Stimulated activated CD4-positive, alpha-beta T cell treated with anti-CD3 and anti-CD28 coated beads, Interleukin-1b, Interleukin-23, amount 100 ng/mL, for 24 hours (primary cell): ENCODE data around the gene MAPKAPK2.
"Not testable (repeated sequence)": the region's sequence is repeated elsewhere in the genome, so short reads cannot be mapped to it uniquely, and the experiment has no call there.

Experiments
- DNase-seq, 4 experiments: peaks; one replicate each; pipeline ENCODE4 v3.0.0-alpha.2; 2020; ENCODE audit warnings: low read depth in 4 of 4, low spot score in 1 of 4

MAPKAPK2 gene

DNA sequence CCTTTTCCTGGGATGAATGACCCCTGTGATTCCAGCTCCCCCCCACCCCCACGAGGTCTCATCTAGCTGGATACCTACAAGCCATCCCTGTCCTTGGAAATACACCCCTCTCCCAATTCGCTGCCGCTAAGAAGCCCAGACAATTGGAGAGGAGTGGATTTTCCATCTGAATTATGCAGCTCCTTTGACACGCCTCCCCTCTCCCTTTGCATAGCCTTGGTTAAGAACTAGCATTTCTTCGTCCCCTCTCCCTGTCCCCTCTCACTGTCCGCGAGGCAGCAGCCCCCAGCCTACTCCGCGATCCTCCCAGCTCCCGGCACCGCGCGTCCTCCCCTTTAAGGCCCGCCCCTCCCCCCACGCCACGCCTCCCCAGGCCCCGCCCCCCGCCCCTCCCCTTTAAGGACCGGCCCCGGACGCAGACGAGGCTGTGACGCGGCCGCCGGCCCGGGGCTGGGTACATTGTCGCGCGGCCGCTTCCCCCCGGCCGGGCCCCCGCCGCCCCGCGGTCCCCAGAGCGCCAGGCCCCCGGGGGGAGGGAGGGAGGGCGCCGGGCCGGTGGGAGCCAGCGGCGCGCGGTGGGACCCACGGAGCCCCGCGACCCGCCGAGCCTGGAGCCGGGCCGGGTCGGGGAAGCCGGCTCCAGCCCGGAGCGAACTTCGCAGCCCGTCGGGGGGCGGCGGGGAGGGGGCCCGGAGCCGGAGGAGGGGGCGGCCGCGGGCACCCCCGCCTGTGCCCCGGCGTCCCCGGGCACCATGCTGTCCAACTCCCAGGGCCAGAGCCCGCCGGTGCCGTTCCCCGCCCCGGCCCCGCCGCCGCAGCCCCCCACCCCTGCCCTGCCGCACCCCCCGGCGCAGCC is at the start of gene MAPKAPK2:
MAPKAPK2 (plus strand) TSS at position 428 of the 856 bp plus-strand sequence; CDS start at position 753, 325 bp downstream.
- peak; percentile 63 to 75 (median 67) for DNase-seq

DNA sequence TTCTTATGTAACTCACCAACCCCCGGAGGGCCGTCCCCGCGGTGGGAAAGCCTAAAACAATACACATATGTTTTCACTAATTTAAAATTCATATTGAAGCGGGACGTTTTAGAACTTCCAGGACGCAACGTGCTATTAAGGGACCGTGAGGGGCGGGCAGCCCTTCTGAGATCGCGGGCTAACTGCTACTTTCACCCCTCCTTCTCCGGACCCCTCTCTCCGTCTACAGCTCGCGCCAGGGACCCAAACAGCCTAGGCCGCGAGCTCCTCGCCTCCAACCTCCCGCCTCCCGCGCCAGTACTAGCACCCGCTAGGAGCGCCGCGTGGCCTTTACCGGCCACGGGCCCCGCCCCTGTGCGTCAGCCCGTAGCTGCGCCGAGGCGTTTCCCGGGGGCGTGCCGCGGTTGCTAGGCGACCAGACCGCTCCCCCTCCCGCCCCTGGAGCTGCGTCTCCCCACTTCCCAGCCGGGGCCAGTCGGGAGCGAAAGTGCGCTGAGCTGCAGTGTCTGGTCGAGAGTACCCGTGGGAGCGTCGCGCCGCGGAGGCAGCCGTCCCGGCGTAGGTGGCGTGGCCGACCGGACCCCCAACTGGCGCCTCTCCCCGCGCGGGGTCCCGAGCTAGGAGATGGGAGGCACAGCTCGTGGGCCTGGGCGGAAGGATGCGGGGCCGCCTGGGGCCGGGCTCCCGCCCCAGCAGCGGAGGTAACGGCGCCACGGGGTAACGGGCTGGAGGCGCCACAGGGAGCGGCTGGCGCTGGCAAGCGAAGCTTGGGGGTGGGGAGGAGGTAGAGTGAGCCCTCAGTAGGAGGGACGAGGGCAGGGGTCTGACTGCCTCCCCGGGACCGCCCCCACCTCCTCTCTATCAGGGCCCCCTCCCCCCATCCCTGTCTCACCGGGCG is 49.4 kb upstream of the MAPKAPK2 start, which contains the start of gene DYRK3:
DYRK3 (plus strand) TSS at position 457 of the 898 bp plus-strand sequence; CDS start at position 625, 168 bp downstream.
- peak; percentile 76 to 93 (median 88) for DNase-seq

DNA sequence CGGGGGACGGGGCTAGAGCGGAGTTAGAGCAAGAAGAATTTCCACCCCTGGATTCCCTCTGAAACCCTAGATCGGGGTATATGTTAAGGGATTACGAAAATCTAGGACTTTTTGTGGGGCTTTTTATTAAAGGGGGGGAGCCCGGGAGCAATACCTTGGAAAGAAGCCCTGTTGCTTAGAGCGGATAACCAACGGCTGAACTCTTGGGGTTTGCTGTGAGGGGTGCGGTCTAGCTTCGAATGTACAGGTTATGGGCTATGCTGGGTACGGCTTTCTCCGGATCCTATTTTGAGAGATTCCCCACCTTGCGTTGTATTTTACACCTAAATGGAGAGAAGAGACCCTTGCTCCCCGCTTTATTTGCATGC is 48.7 kb upstream of the MAPKAPK2 start:
- DNase-seq, result no peak

DNA sequence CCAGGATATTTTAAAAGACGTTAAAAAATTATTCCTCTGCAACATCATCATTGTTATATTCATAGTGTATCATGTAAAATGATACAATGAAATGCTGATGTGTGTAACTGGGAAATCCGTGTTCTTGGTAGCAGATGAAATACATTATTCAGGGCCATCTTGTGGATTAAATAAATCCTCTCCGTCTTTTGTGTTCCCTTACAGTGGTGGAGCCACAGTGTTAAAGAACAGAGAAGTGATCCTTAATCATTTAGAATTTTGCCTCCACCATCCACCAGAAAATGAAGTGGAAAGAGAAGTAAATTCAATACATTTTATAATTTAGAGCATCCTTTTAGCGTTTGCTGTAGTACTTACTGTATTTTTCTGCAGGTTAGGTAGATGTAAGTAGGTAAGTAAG is 48.0 kb upstream of the MAPKAPK2 start:
- DNase-seq, result no peak

DNA sequence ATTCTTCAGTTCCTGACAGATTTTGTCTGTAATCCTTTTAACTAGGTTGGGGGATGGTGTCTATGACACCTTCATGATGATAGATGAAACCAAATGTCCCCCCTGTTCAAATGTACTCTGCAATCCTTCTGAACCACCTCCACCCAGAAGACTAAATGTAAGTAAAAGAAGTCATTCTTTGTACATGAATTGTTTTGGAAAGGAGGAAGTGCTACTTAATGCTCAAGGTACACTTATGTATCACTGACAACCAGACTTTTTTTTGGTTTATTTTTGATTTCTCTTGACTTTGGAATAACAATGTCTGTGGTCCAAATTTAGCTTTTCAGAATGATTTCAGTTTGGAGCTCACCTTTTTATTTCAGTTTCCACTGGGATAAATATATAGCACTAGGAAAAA is 47.1 kb upstream of the MAPKAPK2 start:
- no peak for DNase-seq

DNA sequence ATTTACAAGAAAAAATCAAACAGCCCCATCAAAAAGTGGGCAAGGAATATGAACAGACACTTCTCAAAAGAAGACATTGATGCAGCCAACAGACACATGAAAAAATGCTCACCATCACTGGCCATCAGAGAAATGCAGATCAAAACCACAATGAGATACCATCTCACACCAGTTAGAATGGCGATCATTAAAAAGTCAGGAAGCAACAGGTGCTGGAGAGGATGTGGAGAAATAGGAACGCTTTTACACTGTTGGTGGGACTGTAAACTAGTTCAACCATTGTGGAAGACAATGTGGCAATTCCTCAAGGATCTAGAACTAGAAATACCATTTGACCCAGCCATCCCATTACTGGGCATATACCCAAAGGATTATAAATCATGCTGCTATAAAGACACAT is 42.6 kb upstream of the MAPKAPK2 start:
- not testable (repeated sequence) for DNase-seq

DNA sequence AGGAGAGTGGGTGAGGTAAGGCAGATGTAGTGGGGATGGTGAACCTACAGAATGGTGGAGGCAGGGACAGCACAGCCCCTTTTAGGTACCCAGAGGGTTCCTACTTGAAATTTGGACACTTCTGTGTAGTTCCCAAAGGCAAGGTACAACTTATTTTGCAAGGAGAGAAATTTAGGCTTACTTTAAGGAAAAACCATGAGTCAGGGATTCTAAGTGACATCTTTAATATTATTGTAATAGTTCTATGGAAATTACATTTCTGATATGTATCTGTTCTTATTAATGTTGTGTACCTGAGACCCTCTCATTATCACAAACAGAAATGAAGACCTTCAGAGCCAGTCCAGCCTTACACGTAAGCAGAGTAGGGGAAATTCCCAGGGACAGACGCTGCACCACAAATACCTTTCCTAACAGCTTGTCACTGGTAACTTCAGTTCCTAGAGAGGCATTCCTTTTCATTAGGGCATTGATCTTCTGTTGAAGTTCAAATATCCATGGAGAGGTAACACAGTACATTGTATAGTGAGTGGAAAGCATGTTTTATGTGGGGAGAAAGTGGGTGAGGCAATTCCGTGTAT is 41.5 kb upstream of the MAPKAPK2 start:
- DNase-seq, result no peak

DNA sequence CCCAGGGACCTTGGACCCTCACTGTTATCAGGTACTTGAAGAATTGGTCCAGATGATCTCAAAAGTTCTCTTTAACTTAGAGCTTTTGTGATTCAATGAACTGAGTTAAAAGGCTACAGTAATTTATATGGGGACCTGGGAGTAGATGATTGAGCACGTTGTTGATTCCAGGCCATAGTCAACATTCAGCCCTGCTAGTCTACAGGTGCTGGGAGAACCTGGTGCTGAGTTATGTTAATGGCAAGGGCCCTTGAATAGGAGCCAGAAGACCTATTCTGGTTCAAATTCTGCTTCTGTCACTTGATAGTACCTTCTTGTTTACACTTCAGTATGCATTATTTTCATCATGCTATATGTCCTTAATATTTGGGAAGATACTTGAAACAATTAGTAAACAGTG is 38.2 kb upstream of the MAPKAPK2 start:
- DNase-seq, result no peak

DNA sequence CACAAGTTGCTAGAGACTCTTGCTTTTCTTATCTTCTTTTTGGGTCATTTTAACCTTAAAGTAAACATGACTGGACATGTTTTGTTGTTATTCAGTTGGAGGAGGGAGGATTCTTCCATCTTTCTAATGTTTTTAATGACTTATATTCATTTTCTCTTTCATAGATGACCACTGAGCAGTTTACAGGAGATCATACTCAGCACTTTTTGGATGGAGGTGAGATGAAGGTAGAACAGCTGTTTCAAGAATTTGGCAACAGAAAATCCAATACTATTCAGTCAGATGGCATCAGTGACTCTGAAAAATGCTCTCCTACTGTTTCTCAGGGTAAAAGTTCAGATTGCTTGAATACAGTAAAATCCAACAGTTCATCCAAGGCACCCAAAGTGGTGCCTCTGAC is 37.5 kb upstream of the MAPKAPK2 start:
- DNase-seq, result no peak

DNA sequence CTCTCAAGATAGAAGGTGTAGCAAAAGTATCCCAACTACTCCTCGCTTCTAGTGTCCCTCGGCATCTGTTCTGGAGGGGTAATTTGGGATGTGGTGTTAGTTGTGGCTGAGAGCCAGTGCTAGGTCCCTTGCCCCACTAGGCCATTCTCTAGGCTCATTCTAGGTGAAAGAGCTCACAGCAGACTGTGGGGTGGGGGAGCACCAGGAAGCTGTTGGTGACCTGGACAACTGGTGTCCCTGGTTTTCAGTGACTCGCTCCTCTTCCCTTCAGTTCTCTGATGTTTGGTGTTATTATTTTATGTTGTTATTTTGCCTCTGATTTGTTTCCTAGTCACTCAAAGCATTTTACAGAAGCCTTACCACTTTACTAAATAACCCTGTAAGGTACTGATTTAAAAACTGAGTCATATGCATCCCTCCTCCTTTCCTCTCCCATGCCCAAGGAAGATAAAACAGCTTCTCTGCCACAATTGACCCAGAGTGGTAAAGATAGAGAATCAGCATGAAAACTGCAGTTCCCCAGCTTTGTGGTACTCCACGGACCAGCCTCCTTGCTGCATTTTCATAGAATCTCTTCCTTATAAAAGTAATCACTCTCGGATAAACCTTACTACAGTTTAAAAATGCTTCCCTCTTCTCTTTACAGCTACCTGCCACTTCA is 35.3 kb upstream of the MAPKAPK2 start:
- DNase-seq, result no peak

DNA sequence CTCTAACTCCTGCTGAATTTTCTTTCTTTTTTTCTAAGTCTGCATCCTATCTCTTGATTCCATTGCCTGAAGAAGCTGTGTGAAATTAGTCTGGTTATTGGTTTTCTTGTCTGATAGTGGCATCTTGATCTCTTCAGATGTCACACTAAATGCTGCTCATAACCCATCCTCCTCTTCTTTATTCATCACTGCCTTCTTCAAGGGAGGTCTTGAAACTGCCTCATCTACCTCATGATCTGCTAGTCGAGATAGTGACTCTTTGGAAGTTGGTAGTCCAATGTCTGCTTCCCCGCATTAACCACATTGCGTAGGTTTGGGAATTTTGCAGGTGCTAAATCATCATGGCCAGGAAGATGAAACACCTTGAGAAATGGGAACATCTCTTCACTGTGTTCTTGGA is 33.7 kb upstream of the MAPKAPK2 start:
- DNase-seq, result no peak

DNA sequence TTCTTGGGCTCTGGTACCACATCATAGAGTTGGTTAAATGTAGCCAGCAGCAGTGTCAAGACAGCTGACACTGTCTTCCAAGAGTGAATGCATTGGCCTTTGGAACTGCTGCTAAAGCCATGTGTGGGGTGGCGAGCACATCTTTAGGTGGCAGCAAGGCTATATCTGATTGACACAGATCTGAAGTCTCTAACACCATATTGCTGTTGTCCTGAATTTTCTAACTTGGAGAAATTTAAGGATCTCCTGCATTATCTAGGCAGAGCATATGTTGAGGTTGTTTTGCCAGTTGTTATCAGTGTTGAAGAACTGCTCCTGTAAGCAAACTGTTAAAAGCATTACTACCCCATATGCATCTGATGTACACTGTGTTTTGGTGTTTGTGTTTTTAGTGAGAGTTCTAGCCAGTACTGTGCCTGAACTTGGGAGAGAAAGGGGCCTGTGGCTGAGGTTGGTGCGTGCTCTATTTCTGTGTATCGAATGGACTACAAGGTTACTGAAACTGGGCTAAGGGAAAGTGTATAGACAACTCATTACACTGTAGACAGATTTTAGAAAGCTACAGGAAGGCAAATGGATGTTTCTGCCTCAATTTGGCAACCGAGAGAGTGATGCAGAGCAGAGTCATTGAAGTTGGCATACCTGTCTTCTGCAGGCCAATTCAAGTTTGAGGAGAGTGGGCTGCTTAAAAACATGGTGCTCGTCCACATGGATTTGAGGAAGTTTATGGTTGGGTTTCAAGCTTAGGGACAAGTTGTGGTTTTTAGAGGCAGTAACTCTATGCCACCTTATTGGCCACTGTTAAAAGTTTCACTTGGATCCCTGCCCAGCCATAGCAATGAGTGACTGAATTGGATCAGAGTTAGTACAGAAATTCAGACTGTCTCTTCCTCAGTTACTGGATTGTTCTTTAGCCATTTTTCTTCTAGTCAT is 32.5 kb upstream of the MAPKAPK2 start:
- DNase-seq, result no peak

DNA sequence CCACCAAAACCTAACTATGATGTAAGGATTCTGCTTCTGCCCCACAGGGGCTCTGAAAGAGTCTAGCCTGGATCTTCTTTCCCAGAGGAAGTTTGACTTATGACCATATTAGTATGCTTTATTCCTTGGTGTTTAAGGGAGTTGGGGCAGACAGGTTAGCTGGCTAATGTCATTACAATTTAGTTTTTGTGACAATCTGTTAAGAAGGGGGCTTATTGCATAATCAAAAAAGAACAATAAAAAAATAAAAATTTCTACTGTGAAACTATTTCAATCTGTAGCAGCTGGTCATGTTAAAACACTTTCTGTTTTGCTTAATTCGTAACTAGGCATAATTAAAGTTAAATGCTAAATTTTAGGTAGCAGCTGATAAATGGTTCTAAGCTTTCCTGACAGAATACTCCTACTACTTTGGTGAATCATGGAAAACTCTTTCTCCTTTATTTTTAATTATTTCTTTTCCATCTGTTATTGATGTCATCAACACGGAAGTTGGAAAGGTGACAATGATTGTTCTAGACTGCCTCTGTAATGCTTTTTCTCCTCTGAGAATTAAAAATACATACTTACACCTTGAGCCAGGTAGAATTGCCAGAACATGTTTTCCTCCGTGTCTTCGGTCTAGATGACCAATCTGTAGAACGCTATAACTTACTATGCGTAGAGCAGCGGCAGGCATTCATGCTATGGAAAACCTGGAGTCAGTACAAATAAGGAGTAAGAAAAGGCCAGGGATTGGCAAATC is 30.8 kb upstream of the MAPKAPK2 start:
- DNase-seq, result no peak

DNA sequence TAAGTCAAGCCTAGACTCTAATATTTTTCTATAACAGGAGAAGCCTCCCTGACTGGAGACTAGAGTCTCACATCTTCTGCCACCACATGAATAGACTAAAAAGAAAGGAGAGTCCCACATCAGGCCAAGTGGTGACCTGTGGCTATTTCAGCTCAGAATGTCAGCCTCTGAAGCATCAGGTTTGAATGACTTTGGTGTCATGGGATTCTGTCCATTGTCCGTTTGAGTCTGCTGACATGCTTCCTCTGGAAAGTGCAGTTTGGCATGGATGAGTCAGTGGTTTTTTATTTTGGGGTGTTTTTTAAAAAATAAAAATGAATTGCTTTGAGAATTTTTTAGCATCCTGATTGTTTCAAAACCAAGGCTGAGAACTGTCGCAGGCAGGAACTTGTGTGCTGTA is 29.9 kb upstream of the MAPKAPK2 start:
- no peak for DNase-seq

DNA sequence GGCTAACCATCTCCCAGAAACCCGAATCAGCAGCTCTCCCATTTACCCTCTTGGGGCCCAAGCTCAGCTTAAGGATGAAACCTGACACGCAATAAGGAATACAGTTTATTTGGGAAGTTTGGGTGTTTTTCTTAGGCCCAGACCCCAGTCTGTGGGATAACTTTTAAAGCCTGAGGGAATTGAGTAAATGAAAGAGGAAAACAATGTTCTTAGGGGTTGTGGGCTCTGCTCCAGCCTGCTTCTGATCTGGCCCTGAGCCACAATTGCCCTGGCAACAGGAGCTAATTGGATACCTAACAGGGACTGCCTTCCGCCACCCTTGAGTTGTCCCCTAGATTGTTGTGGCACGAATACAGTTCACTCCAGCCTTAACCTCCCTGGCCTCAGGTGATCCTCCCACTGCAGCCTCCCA is 29.2 kb upstream of the MAPKAPK2 start:
- no peak for DNase-seq

DNA sequence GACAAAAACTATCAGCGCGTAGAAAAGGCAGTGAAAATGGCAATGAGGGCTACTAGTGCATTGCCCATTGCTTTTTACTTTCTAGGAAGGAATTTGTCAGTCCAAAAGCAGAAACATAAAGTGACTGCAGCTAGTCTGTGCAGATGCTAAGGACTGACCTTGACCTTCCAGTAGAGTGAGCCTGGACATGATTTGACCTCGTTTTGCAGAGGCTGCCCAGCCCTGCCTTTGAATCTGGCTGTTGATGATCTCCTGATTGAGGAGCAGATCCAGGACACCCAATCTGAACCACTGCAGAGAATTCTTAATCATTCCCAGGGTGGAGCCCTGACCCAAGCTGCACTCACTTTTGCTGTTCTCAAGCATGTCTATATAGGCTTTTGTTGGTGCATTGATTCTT is 27.8 kb upstream of the MAPKAPK2 start:
- DNase-seq, result no peak

DNA sequence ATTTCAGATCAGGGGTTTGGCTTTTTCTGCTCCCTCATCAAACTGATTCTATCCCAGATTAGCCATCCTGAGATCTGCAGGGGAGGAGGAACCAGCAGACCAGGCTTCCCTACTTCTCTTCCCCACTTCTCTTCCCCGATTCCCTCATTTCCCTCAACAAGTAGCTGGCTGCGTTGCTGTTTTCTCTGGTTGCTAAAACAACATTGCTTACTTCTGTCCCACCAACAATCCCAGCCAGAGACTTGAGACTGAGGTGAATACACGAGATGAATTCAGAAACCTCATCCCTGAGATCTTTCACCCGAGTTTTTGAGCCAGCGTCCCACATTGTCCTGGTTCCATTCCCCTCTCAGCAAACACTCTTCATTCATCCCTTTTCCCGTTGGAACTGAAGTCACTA is 27.0 kb upstream of the MAPKAPK2 start:
- no peak for DNase-seq

DNA sequence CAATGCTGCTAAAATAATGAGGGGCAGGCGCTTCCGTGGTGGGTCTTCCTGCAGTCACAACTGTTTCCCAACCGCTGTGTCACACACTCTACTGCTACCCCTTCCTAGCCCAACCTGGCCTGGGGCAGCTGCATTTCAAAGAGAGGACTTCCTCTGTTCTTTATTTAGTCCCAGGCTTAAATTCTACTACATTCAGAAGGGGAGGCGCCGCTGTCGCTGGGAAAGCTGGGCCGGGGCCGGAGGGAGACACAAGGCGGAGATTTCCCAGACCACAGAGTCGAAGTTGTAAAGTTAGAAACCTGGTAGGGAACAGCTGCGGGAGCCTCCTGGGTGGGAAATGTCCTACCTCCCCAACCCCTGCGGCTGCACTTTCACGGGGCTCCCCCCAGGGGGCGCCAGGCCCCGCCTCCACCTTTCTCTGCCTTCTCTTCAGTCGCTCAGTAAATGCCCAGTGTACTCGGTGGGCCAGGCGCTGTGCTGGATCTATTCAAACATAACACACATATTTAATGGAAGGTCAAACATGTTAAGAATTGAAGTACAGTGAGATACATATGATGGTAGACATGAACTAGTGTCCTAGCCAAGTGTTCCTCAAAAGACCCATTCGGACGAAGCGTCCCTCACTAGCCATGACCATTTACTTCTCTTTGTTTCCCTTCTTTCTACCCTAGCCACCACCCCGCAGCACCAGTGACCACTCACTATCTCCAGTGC is 26.3 kb upstream of the MAPKAPK2 start:
- DNase-seq, result peak in 2 of 4 experiments; percentile 16 to 33

DNA sequence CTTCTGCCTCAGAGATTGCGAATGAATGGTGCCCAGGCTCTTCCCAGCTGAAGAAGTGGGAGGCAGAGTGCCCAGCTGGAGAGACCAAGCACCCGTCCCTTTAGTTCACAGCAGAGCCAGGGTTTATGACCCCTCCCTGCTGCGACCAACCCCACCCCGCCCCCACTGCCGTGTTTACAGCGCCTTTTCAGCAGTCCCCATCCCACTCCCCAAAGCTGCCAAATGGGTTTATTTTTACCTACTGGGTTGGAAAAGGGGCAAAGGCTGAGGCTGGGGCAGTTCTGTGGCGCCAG is 25.8 kb upstream of the MAPKAPK2 start:
- no peak for DNase-seq
